BE2C (cell line): ENCODE results near the gene MEGF11.
A peak's percentile ranks its signal among the peaks of the same experiment; 100 is the strongest.

Source experiments
- DNase-seq: peaks from one replicate; pipeline ENCODE4 v3.0.0-alpha.2; 2020
- H3K27me3 ChIP-seq: fragments of 250-450 bp; sonication (Bioruptor Pico); 2 replicates; pipeline ENCODE4 v1.5.1; 2020; ENCODE audit warnings: mild to moderate bottlenecking
- H3K36me3 ChIP-seq: fragments of 250-450 bp; sonication (Bioruptor Pico); 2 replicates; pipeline ENCODE4 v1.5.1; 2020; ENCODE audit warnings: mild to moderate bottlenecking
- H3K4me1 ChIP-seq: fragments of 250-450 bp; sonication (Bioruptor Pico); 2 replicates; pipeline ENCODE4 v1.5.1; 2020
- H3K4me3 ChIP-seq: 2 replicates; pipeline ENCODE4 v1.5.1; 2011; ENCODE audit warnings: low read depth, low read length
- H3K9me3 ChIP-seq: fragments of 250-450 bp; sonication (Bioruptor Pico); 2 replicates; pipeline ENCODE4 v1.5.1; 2020
- TF ChIP-seq, protein P1 (sequence below): IDR thresholded peaks from 2 replicates; pipeline ENCODE4 v1.5.1; 2012; ENCODE audit warnings: mild to moderate bottlenecking, low read depth, low read length

Gene MEGF11

DNA sequence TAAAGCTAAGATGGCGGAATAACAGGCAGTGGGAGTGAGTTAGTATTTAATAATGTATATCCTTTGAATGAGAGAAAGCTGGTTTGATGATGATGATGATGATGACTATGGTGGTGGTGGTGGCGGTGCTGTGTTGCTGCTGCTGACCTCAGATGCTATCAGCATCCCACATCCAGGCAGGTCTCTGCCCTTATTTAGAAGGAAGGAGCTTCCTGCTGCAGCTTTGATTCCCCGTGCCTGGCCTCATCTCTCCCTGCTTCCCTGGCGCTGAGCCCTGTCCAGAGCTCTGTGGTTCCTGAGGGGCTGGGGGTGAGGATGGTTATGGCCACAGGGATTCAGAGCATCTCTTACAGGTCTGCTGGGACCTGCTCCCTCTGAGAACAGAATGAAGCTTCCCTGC lies 311.1 kb downstream of the MEGF11 start:
- TF ChIP-seq, protein P1, sequence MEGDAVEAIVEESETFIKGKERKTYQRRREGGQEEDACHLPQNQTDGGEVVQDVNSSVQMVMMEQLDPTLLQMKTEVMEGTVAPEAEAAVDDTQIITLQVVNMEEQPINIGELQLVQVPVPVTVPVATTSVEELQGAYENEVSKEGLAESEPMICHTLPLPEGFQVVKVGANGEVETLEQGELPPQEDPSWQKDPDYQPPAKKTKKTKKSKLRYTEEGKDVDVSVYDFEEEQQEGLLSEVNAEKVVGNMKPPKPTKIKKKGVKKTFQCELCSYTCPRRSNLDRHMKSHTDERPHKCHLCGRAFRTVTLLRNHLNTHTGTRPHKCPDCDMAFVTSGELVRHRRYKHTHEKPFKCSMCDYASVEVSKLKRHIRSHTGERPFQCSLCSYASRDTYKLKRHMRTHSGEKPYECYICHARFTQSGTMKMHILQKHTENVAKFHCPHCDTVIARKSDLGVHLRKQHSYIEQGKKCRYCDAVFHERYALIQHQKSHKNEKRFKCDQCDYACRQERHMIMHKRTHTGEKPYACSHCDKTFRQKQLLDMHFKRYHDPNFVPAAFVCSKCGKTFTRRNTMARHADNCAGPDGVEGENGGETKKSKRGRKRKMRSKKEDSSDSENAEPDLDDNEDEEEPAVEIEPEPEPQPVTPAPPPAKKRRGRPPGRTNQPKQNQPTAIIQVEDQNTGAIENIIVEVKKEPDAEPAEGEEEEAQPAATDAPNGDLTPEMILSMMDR, result no peak
- no peak overlapping the region for H3K4me3 ChIP-seq
- DNase-seq, result peak; percentile 67
- H3K27me3 ChIP-seq, result no peaks in the 10 kb centered on the region
- H3K9me3 ChIP-seq, result no peaks in the 10 kb centered on the region
- no peaks in the 10 kb centered on the region for H3K36me3 ChIP-seq
- peaks cover 17% of the 10 kb centered on the region for H3K4me1 ChIP-seq

DNA sequence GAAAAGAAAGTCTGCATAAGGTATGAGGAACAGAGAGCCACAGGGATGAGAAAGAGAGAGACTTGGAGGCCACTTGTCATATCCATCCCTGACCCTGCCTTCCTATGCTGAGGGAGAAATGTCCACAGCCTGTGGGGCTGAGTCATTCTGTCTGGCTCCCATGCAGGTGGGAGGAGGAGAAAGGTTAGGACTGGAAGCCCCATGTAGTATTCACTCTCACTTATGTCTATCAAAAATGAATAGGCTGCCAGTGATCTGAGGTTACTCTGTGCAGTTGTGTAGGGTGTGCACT lies 313.0 kb downstream of the MEGF11 start:
- no peaks in the 10 kb centered on the region for H3K27me3 ChIP-seq

DNA sequence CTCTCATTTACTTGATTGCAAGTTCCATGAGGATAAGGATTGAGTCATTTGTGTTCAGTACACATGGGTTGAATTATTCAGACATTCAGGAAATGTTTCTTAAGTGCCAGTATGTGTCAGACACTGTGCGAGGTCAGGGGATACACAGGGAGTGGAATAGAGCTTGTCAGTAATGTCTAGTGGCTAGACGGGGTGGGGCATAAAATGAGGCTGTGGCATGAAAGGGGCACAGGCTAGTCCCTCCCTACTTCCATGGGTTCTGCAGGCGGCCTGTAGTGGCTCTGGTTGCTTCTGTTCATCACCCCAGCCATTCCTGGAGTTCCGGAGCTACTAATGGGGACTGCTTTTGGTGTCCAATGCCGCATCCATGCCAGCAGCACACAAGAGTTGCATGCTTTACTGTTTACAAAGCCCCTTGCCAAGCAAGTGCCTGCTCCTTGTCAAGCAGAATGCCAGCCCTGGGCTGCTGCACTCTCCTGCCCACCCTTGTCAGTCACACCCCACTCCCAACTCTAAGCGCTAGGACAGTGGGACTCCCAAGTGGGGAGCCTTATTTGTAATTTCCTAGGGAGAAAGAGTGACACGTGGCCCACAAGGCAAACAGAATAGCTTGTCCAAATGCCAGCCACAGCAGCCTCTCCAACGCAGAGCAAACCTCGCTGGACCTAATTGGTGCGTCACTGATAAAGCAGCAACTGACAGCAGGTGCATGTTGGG lies 313.5 kb downstream of the MEGF11 start:
- H3K9me3 ChIP-seq, result no peaks in the 10 kb centered on the region
- TF ChIP-seq, protein P1, result no peak
- no peak for DNase-seq
- no peak overlapping the region for H3K4me3 ChIP-seq
- H3K36me3 ChIP-seq, result no peaks in the 10 kb centered on the region
- H3K27me3 ChIP-seq, result no peaks in the 10 kb centered on the region
- peaks cover 21% of the 10 kb centered on the region for H3K4me1 ChIP-seq

More for the DNA sequence above, 313.0 kb downstream of the MEGF11 start:
- Histone ChIP-seq H3K36me3 (no peaks in the 10 kb centered on the region), H3K9me3 (no peaks in the 10 kb centered on the region), H3K4me3 (no peak overlapping the region), H3K4me1 (peaks cover 21% of the 10 kb centered on the region)
- no peak for DNase-seq
- TF ChIP-seq, protein P1, result no peak

DNA sequence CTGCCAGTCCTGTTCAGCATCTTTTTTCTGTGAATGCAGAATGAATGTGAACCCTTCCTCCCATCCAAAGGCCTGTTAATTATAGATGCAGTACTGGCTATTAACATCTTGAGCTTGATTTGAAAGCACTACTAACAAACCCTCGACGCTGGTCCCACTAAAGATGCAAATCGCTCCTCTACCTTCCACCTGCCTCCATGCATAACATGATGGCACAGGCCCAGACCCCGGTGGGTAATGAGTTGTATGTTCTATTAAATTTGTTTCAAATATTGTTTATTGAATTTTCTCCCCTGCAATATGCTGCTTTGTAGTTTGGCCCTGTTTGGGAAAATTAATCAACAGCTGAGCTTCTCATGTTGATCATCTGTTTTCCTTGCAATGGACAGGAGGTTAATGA lies 314.9 kb downstream of the MEGF11 start:
- H3K27me3 ChIP-seq, result no peaks in the 10 kb centered on the region
- peaks cover 21% of the 10 kb centered on the region for H3K4me1 ChIP-seq
- H3K4me3 ChIP-seq, result no peak overlapping the region
- TF ChIP-seq, protein P1, result no peak
- DNase-seq, result no peak
- H3K9me3 ChIP-seq, result no peaks in the 10 kb centered on the region
- H3K36me3 ChIP-seq, result no peaks in the 10 kb centered on the region

DNA sequence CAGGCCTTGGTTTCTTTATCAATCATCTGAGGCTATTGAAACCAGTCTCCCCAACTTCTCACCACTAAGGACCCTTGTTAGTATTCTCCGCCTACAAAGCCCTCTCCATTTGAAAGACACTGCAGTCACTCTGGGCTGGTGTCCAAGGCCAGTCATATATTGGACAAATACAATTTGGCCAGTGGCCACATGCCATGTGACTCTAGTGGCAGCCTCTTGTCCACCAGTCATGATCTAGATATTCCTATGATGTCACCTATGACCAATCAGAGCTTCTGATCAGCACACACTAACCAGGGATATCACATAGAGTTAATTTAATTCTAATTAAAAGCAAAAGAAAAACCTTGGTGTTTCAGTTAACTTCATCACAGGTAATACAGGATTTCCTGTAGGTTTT lies 316.1 kb downstream of the MEGF11 start:
- Histone ChIP-seq H3K27me3 (no peaks in the 10 kb centered on the region), H3K9me3 (no peaks in the 10 kb centered on the region), H3K36me3 (no peaks in the 10 kb centered on the region), H3K4me1 (peaks cover 19% of the 10 kb centered on the region), H3K4me3 (no peak overlapping the region)
- DNase-seq, result peak; percentile 30
- TF ChIP-seq, protein P1, result no peak

DNA sequence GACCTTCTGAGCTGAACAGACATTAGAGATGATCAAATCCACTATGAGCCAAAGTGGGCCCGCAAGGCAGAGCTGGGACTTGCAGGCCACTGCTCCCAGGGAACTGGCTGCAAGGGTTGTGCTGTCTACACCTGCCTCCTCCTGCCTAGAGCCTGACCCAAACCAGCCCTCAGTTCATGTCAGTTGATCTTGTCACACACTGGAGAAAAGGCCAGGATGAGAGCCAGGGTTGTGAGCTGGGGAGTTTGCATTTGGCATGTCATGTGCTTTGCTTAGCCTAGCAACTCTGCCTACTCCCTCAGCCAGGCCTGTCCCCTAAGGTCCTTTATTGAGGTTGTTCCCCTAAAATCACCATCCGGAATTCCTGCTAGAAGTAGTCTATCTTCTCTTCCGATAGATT lies 316.5 kb downstream of the MEGF11 start:
- Histone ChIP-seq H3K36me3 (no peaks in the 10 kb centered on the region), H3K4me1 (peaks cover 15% of the 10 kb centered on the region), H3K9me3 (no peaks in the 10 kb centered on the region), H3K27me3 (no peaks in the 10 kb centered on the region), H3K4me3 (no peak overlapping the region)
- TF ChIP-seq, protein P1, result no peak
- DNase-seq, result no peak
